GM18517 (cell line): Measurements from ENCODE around the gene CCDC183.

ENCODE experiments used
- ATAC-seq: cut with Tn5 transposase; IDR thresholded peaks from one replicate; pipeline ENCODE4 v1.9.1; 2021; ENCODE audit warnings: mild to moderate bottlenecking, moderate library complexity; ENCODE audit not compliant: unreplicated experiment

CCDC183 gene

GRCh38 chr9:136847826-136848392 lies 51.8 kb downstream of the CCDC183 start:
- ATAC-seq, result no peak

- no peak for ATAC-seq
Observed at GRCh38 chr9:136848393-136849037, 52.4 kb downstream of the CCDC183 start.

DNA sequence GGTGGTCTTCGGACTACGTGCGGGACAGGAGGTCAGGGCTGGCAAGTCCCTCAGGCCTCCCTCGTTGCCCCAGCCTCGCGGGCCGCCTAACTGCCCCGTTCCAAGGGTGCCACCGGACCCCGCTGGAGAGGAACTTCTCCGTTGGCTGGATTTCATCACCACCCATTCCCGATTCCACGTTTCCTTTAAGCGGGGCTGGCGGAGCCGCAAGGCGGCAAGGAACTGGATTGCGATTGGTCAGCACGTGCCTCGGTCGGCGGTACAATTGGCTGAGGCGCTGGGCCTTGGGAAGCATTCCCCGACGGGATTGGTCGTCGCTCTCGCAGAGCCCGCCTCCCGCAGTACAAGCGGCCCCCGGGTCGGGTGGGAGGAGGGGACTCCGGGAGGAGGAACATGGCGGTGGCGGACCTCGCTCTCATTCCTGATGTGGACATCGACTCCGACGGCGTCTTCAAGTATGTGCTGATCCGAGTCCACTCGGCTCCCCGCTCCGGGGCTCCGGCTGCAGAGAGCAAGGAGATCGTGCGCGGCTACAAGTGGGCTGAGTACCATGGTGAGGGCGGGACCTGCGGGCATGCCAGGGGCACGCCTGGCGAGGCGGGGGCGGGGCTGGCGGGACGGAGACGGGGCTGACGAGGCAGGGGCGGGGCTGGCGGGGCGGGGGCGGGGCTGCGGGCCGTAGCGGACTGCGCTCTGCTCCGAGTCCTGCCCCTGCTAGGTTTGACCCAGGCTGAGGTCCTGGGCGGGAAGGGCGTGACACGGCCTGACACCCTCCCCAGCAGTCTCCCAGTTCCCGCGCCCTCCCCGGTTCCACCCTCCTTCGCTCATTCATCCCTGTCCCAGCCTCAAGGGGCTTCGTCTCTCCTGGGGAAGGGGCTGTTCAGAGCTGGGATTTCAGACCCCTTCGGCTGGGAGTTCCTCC lies 53.2 kb downstream of the CCDC183 start, which contains the start of gene PHPT1:
PHPT1 (plus strand) TSS at position 372 of the 922 bp plus-strand sequence; CDS start at position 394, 22 bp downstream.
- ATAC-seq, result peak; percentile 77

DNA sequence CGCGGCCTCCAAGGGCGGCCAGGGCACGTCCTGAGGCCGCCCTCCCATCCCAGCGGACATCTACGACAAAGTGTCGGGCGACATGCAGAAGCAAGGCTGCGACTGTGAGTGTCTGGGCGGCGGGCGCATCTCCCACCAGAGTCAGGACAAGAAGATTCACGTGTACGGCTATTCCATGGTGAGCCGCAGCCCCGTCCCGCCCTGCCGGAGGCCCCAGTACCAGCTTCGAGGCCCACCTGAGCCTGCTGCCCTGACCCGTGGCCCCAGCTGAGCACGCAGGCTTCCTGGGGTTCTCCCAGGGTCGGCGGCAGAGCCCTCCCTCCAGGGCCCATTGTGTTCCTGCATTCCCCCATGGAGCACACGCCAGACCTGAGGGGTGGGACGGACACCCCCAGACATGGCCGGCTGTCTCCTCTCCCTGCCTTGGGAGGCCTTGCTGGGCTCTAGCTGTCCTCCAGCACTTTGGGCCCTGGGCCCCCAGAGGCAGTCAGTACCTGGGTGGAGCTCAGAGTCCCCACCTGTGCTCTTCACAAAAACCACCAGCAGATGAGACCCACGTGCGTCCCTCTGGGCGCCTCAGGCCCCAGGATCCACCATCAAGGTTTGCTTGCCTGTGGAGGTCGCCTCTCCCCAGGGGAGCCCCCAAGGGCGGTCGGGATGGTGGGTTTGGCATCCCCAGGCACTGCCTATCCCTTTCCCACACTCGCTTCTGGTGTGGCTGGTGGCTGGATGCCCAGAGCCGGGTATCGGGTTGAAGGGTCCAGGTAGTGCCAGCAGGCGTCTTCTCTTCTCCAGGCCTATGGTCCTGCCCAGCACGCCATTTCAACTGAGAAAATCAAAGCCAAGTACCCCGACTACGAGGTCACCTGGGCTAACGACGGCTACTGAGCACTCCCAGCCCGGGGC lies 54.1 kb downstream of the CCDC183 start:
- no peak for ATAC-seq

GRCh38 chr9:136850866-136851775 lies 55.0 kb downstream of the CCDC183 start:
- ATAC-seq, result no peak

- no peak for ATAC-seq
Observed at GRCh38 chr9:136851941-136852663, 56.0 kb downstream of the CCDC183 start, which contains the start of gene MAMDC4. TSS of gene MAMDC4 (plus strand) at chr9:136852346. CDS start at chr9:136852417, 71 bp downstream.

DNA sequence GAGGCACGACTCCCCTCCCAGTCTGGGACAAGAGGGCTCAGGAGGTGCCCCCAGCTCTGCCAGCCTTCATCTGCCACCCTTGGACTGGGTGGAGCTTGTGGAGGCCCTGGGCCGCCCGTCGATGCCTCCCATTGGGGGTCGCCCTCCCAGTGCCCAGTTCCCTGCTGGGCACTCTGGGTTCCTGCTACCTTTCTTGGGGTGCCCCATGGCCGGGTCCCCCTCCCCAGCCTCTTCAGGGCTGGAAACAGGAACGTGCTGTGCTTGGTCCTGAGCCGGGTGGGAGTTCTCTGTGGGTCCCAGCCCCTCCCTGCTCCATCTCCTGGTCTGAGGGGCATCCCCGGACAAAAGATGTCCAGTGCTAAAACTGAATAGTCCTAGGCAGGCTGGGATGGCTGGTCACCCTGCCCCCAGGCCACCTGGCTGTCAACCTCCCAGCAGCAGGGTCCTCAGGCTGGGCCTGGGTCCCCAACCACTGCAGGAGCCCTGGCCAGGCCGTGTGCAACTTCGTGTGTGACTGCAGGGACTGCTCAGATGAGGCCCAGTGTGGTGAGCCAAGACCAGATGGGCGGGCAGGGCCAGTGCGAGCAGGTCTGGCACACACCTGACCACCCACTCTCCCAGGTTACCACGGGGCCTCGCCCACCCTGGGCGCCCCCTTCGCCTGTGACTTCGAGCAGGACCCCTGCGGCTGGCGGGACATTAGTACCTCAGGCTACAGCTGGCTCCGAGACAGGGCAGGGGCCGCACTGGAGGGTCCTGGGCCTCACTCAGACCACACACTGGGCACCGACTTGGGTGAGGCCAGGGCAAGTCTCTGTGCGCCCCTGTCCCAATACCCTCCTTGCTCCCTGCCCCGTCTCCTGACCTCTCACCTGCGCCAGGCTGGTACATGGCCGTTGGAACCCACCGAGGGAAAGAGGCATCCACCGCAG lies 56.8 kb downstream of the CCDC183 start:
- no peak for ATAC-seq

DNA sequence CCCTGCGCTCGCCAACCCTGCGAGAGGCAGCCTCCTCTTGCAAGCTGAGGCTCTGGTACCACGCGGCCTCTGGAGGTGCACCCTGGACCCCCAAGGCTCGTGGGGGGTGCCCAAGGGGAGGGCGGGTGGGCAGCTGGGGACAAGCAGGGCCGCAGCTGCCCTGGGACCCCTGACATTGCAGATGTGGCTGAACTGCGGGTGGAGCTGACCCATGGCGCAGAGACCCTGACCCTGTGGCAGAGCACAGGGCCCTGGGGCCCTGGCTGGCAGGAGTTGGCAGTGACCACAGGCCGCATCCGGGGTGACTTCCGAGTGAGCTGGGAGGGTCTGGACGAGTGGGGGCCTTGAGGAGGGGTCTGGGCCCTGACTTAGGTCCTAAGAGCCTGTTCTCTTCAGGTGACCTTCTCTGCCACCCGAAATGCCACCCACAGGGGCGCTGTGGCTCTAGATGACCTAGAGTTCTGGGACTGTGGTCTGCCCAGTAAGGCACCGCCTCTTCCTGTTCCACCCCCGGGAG lies 57.5 kb downstream of the CCDC183 start:
- no peak for ATAC-seq

DNA sequence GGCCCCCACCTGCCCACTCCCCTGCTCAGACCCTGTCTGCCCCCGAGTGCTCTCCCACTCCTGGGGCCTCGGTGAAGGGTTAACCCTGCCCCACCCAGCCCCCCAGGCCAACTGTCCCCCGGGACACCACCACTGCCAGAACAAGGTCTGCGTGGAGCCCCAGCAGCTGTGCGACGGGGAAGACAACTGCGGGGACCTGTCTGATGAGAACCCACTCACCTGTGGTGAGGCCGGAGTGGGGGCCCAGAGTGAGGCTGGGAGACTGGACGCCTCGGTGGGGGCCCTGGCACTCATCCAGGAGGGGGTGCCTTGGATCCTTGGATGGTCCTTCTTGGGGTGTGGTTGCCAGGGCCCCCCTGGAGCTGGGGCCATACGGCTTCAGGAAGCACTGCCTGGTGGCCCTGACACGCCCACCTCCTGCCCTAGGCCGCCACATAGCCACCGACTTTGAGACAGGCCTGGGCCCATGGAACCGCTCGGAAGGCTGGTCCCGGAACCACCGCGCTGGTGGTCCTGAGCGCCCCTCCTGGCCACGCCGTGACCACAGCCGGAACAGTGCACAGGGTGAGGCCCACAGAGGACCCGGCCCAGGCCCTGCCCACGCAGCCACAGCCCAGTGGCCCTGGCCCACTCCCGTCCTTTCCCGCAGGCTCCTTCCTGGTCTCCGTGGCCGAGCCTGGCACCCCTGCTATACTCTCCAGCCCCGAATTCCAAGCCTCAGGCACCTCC lies 58.1 kb downstream of the CCDC183 start:
- ATAC-seq, result no peak

GRCh38 chr9:136854842-136855460 lies 58.8 kb downstream of the CCDC183 start:
- ATAC-seq, result no peak

DNA sequence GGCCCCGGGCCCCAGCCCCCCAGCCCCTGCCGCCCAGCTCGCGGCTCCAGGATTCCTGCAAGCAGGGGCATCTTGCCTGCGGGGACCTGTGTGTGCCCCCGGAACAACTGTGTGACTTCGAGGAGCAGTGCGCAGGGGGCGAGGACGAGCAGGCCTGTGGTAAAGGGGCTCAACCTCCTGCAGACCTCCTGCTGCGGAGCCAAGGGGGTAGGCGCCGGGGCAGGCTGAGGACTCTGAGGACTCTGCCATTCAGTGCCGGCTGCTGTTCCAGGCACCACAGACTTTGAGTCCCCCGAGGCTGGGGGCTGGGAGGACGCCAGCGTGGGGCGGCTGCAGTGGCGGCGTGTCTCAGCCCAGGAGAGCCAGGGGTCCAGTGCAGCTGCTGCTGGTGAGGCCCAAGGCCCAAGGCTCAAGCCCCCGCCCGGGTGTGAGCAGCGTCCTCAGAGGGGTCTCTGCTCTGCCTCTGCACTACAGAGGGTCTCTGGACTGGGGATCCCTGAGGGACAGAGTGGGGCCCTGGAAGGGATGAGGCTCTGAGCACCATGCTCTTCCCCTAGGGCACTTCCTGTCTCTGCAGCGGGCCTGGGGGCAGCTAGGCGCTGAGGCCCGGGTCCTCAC lies 59.4 kb downstream of the CCDC183 start:
- ATAC-seq, result no peak

DNA sequence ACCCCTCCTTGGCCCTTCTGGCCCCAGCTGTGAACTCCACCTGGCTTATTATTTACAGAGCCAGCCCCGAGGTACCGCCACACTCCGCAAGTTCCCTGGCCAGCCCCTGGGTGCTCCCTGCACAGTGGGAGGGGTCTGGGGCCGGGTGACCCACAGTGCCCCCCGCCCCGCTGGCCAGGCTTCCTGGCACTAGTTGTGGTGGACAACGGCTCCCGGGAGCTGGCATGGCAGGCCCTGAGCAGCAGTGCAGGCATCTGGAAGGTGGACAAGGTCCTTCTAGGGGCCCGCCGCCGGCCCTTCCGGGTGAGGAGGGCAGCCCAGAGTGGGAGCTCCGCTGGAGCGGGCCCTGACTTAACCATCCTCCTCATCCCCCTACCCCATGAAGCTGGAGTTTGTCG lies 59.9 kb downstream of the CCDC183 start:
- ATAC-seq, result no peak

- ATAC-seq, result no peak
Observed at GRCh38 chr9:136856541-136857141, 60.5 kb downstream of the CCDC183 start.

GRCh38 chr9:136857166-136857565 lies 61.0 kb downstream of the CCDC183 start:
- ATAC-seq, result no peak
